ENCODE results near the gene MED16. TPM values are rescaled to one million over a fixed set of nuclear protein-coding genes. Genes with fewer than 3 reads are reported as not detected.
"Not testable (repeated sequence)": the region's sequence is repeated elsewhere in the genome, so short reads cannot be mapped to it uniquely, and the experiment has no call there.

Gene MED16
- polyA plus RNA-seq, 3 donors, result 20.7 to 37.4 (median 32.8) TPM

- Mint-ChIP-seq H3K27ac (no peak overlapping the region), H3K27me3 (ENCODE audit: low read depth in 3 of 3) (no peaks in the 10 kb centered on the region)
Observed at GRCh38 chr19:879711-880438, 13.1 kb downstream of the MED16 start.

GRCh38 chr19:878751-879561, 14.0 kb downstream of the MED16 start:
- H2AFZ ChIP-seq (ENCODE audit: insufficient read depth, low read depth, low read length, poor library complexity, severe bottlenecking); intact Hi-C loops (cut with micrococcal nuclease); H3K4me1 ChIP-seq (ENCODE audit: control insufficient read depth in 1 of 2, insufficient read depth in 2 of 2, low read length in 2 of 2); H3K9me3 Mint-ChIP-seq; H3K4me3 Mint-ChIP-seq; H3K27ac ChIP-seq (ENCODE audit: low read depth in 1 of 2, low read length in 2 of 2); H3K9me3 ChIP-seq (replicated peaks in 1 of 2; ENCODE audit: control insufficient read depth in 1 of 2, insufficient read depth in 1 of 2, low read length in 2 of 2); H3K9ac ChIP-seq (ENCODE audit: insufficient read depth, low read length, poor library complexity, severe bottlenecking); H3K4me2 ChIP-seq (replicated peaks; ENCODE audit: extremely low read depth, low read length, poor library complexity, severe bottlenecking); H4K20me1 ChIP-seq (ENCODE audit: insufficient read depth, low read length); H3K79me2 ChIP-seq (ENCODE audit: insufficient read depth, low read length); H3K4me3 ChIP-seq (replicated peaks in 1 of 3; ENCODE audit: low read depth in 2 of 3, low read length in 3 of 3); H3K27me3 Mint-ChIP-seq (ENCODE audit: low read depth in 3 of 3); DNase-seq; H3K27me3 ChIP-seq (ENCODE audit: control insufficient read depth in 2 of 2, insufficient read depth in 2 of 2, low read length in 2 of 2); H3K4me1 Mint-ChIP-seq: not testable (repeated sequence)
- H3K27ac Mint-ChIP-seq, result peak overlapping the region in 1 of 7 donors; percentile 16
- H3K36me3 ChIP-seq (replicated peaks in 1 of 2; ENCODE audit: control insufficient read depth in 1 of 2, insufficient read depth in 2 of 2, low read length in 2 of 2), result peaks cover 39 to 48% of the 10 kb centered on the region in 2 donors
- WGBS (ENCODE audit: insufficient coverage), result 92% methylated on average over 15 of the region's 24 CpGs
- peaks cover 49 to 89% of the 10 kb centered on the region in 2 donors for H3K36me3 Mint-ChIP-seq

More at GRCh38 chr19:879711-880438, 13.1 kb downstream of the MED16 start:
- Mint-ChIP-seq H3K9me3 (peaks cover 0 to 3% (median 0%) of the 10 kb centered on the region in 7 donors), H3K4me3 (no peak overlapping the region), H3K36me3 (peaks cover 55 to 88% of the 10 kb centered on the region in 2 donors), H3K4me1 (no peaks in the 10 kb centered on the region)
- no peak overlapping the region for H3K9ac ChIP-seq (ENCODE audit: insufficient read depth, low read length, poor library complexity, severe bottlenecking)
- peaks cover 45 to 52% of the 10 kb centered on the region in 2 donors for H3K36me3 ChIP-seq (replicated peaks in 1 of 2; ENCODE audit: control insufficient read depth in 1 of 2, insufficient read depth in 2 of 2, low read length in 2 of 2)
- no peak for DNase-seq
- intact Hi-C loops (cut with micrococcal nuclease), result no loop called here
- no peaks in the 10 kb centered on the region for H3K9me3 ChIP-seq (replicated peaks in 1 of 2; ENCODE audit: control insufficient read depth in 1 of 2, insufficient read depth in 1 of 2, low read length in 2 of 2)
- no peak overlapping the region for H2AFZ ChIP-seq (ENCODE audit: insufficient read depth, low read depth, low read length, poor library complexity, severe bottlenecking)
- no peaks in the 10 kb centered on the region for H3K27me3 ChIP-seq (ENCODE audit: control insufficient read depth in 2 of 2, insufficient read depth in 2 of 2, low read length in 2 of 2)
- H3K27ac ChIP-seq (ENCODE audit: low read depth in 1 of 2, low read length in 2 of 2), result no peak overlapping the region
- H3K79me2 ChIP-seq (ENCODE audit: insufficient read depth, low read length), result no peaks in the 10 kb centered on the region
- 92% methylated on average over 37 of the region's 37 CpGs for WGBS (ENCODE audit: insufficient coverage)
- TF ChIP-seq, protein P1, sequence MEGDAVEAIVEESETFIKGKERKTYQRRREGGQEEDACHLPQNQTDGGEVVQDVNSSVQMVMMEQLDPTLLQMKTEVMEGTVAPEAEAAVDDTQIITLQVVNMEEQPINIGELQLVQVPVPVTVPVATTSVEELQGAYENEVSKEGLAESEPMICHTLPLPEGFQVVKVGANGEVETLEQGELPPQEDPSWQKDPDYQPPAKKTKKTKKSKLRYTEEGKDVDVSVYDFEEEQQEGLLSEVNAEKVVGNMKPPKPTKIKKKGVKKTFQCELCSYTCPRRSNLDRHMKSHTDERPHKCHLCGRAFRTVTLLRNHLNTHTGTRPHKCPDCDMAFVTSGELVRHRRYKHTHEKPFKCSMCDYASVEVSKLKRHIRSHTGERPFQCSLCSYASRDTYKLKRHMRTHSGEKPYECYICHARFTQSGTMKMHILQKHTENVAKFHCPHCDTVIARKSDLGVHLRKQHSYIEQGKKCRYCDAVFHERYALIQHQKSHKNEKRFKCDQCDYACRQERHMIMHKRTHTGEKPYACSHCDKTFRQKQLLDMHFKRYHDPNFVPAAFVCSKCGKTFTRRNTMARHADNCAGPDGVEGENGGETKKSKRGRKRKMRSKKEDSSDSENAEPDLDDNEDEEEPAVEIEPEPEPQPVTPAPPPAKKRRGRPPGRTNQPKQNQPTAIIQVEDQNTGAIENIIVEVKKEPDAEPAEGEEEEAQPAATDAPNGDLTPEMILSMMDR (IDR thresholded peaks at IDR 0.05), result no peak
- H4K20me1 ChIP-seq (ENCODE audit: insufficient read depth, low read length), result peaks cover 4% of the 10 kb centered on the region
- no peaks in the 10 kb centered on the region for H3K4me1 ChIP-seq (ENCODE audit: control insufficient read depth in 1 of 2, insufficient read depth in 2 of 2, low read length in 2 of 2)
- no peak overlapping the region for H3K4me2 ChIP-seq (replicated peaks; ENCODE audit: extremely low read depth, low read length, poor library complexity, severe bottlenecking)
- no peak overlapping the region for H3K4me3 ChIP-seq (replicated peaks in 1 of 3; ENCODE audit: low read depth in 2 of 3, low read length in 3 of 3)

GRCh38 chr19:877992-878660, 14.9 kb downstream of the MED16 start:
- H3K9me3 ChIP-seq (replicated peaks in 1 of 2; ENCODE audit: control insufficient read depth in 1 of 2, insufficient read depth in 1 of 2, low read length in 2 of 2); H2AFZ ChIP-seq (ENCODE audit: insufficient read depth, low read depth, low read length, poor library complexity, severe bottlenecking); H3K9me3 Mint-ChIP-seq; H3K9ac ChIP-seq (ENCODE audit: insufficient read depth, low read length, poor library complexity, severe bottlenecking); DNase-seq; H3K79me2 ChIP-seq (ENCODE audit: insufficient read depth, low read length); H3K4me3 Mint-ChIP-seq; H3K4me2 ChIP-seq (replicated peaks; ENCODE audit: extremely low read depth, low read length, poor library complexity, severe bottlenecking); H3K4me1 Mint-ChIP-seq; intact Hi-C loops (cut with micrococcal nuclease); H3K4me3 ChIP-seq (replicated peaks in 1 of 3; ENCODE audit: low read depth in 2 of 3, low read length in 3 of 3); H3K27me3 ChIP-seq (ENCODE audit: control insufficient read depth in 2 of 2, insufficient read depth in 2 of 2, low read length in 2 of 2); H4K20me1 ChIP-seq (ENCODE audit: insufficient read depth, low read length); H3K27me3 Mint-ChIP-seq (ENCODE audit: low read depth in 3 of 3); H3K27ac Mint-ChIP-seq; H3K27ac ChIP-seq (ENCODE audit: low read depth in 1 of 2, low read length in 2 of 2); H3K4me1 ChIP-seq (ENCODE audit: control insufficient read depth in 1 of 2, insufficient read depth in 2 of 2, low read length in 2 of 2): not testable (repeated sequence)
- H3K36me3 Mint-ChIP-seq, result peaks cover 44 to 81% of the 10 kb centered on the region in 2 donors
- H3K36me3 ChIP-seq (replicated peaks in 1 of 2; ENCODE audit: control insufficient read depth in 1 of 2, insufficient read depth in 2 of 2, low read length in 2 of 2), result peaks cover 35 to 40% of the 10 kb centered on the region in 2 donors
- 87% methylated on average over 9 of the region's 23 CpGs for WGBS (ENCODE audit: insufficient coverage)
